Measurements from ENCODE around the gene SLC7A1. TPM values are rescaled to one million over a fixed set of nuclear protein-coding genes. Genes with fewer than 3 reads are reported as not detected.

Gene SLC7A1
- total and polyA plus RNA-seq, 2 of the 8 experiments (the other 6 are each of a cell fraction or from before 2014, with no cell fraction given), result 26.8 to 114 TPM

DNA sequence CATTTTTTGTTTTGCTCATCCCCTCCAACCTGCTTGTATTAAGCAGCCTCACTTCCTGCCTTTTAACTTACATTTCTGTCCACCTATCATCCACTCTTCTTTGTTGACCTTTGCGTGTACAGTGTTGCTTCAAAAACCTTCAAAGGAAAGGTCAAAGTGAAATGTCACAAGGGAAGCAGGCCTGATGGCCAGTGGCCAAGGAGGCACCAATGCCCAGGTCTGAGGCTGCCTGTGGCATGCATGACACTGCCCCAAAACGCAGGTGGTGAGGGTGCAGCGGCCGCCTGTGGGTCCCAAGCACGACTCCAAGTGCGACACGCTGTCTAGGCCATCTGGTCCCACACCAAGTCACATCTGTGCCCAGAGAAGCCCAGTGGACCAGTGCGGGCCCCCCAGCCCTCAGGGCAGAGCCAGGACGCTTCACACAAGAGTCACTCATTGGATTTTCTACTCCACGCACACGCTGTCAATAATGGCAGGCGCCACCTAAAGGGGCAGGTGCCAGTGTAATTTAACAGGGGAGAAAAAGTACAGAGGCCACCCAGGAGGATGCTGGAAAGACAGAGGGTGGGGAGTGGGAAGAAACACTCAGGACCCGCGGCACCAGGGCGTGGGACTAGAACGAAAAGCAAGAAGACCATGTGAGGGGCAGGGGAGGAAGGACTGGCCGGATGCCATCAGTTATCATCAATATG lies 23.5 kb downstream of the SLC7A1 start (continued):
- no peak for TF ChIP-seq RNF2 (IDR thresholded peaks at IDR 0.05; ENCODE audit: borderline replicate concordance, low read depth, low read length, missing control alignments, poor library complexity, severe bottlenecking)
- no peak for TF ChIP-seq CREB1 (IDR thresholded peaks at IDR 0.05)
- TF ChIP-seq, protein P1, sequence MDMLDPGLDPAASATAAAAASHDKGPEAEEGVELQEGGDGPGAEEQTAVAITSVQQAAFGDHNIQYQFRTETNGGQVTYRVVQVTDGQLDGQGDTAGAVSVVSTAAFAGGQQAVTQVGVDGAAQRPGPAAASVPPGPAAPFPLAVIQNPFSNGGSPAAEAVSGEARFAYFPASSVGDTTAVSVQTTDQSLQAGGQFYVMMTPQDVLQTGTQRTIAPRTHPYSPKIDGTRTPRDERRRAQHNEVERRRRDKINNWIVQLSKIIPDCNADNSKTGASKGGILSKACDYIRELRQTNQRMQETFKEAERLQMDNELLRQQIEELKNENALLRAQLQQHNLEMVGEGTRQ (IDR thresholded peaks at IDR 0.05; ENCODE audit: low read length), result no peak
- TF ChIP-seq POLR2A (IDR thresholded peaks at IDR 0.05; ENCODE audit: control extremely low read depth in 1 of 2, low read depth in 2 of 2, low read length in 2 of 2), result no peak
- no peak for TF ChIP-seq SUZ12 (IDR thresholded peaks at IDR 0.05; ENCODE audit: low read length)
- no peak for TF ChIP-seq HDAC6 (IDR thresholded peaks at IDR 0.05; ENCODE audit: low read depth, low read length)
- TF ChIP-seq KDM5A (IDR thresholded peaks at IDR 0.05; ENCODE audit: low read length), result no peak
- TF ChIP-seq FOSL1 (IDR thresholded peaks at IDR 0.05; ENCODE audit: insufficient read depth, low read depth, low read length), result no peak

Measured in H1 (cell line).